CD14-positive monocyte (primary cell): ENCODE data around the gene CARNS1. TPM values are rescaled to one million over a fixed set of nuclear protein-coding genes. Genes with fewer than 3 reads are reported as not detected.
A peak's percentile ranks its signal among the peaks of the same experiment; 100 is the strongest.

Source experiments
- DNase-seq, 3 donors: peaks; one replicate each; pipeline ENCODE4 v3.0.0-alpha.2; 2011 to 2022
- H2AFZ ChIP-seq: 2 replicates; pipeline ENCODE4 v1.6.0; 2012; ENCODE audit warnings: mild to moderate bottlenecking, low read depth, low read length, inconsistent platforms; ENCODE audit not compliant: insufficient read depth, poor library complexity, severe bottlenecking
- H3K27ac ChIP-seq, 2 donors: 1 replicate in 1 of 2; 2 replicates in 1 of 2; pipeline ENCODE4 v1.5.1; 2012 to 2013; ENCODE audit warnings: low read length in 2 of 2, control low read depth in 1 of 2, inconsistent platforms in 1 of 2, low read depth in 1 of 2, mild to moderate bottlenecking in 1 of 2
- H3K27me3 ChIP-seq, 2 donors: one replicate each; pipeline versions ENCODE4 v1.6.0 to v1.6.1; 2011 to 2013; ENCODE audit warnings: low read length in 2 of 2; ENCODE audit not compliant: control insufficient read depth in 2 of 2, insufficient read depth in 2 of 2
- H3K36me3 ChIP-seq, 2 donors: replicated peaks in 1 of 2; 1 replicate in 1 of 2; 2 replicates in 1 of 2; pipeline versions ENCODE4 v1.5.1 to v1.6.1; 2012 to 2013; ENCODE audit warnings: low read length in 2 of 2, control low read depth in 1 of 2, inconsistent platforms in 1 of 2, mild to moderate bottlenecking in 1 of 2; ENCODE audit not compliant: insufficient read depth in 2 of 2, control insufficient read depth in 1 of 2
- H3K4me1 ChIP-seq, 2 donors: 1 replicate in 1 of 2; 2 replicates in 1 of 2; pipeline versions ENCODE4 v1.5.1 to v1.6.1; 2012 to 2013; ENCODE audit warnings: low read length in 2 of 2, control low read depth in 1 of 2, inconsistent platforms in 1 of 2, mild to moderate bottlenecking in 1 of 2, moderate library complexity in 1 of 2; ENCODE audit not compliant: insufficient read depth in 2 of 2, control insufficient read depth in 1 of 2
- H3K4me2 ChIP-seq: replicated peaks from 2 replicates; pipeline ENCODE3; 2012; ENCODE audit warnings: low read length, moderate library complexity, mild to moderate bottlenecking; ENCODE audit not compliant: poor library complexity, severe bottlenecking; ENCODE audit errors: extremely low read depth
- H3K4me3 ChIP-seq, 3 experiments: fragments of 200-600 bp in 1 of 3; sonication (generic) in 1 of 3; replicated peaks in 1 of 3; 1 replicate in 2 of 3; 2 replicates in 1 of 3; pipeline ENCODE4 v1.5.1; 2011 to 2013; ENCODE audit warnings: low read length in 3 of 3, mild to moderate bottlenecking in 3 of 3, control low read depth in 2 of 3, low read depth in 2 of 3, inconsistent platforms in 1 of 3, moderate library complexity in 1 of 3
- H3K79me2 ChIP-seq: 2 replicates; pipeline ENCODE4 v1.6.0; 2012; ENCODE audit warnings: mild to moderate bottlenecking, control low read depth, inconsistent platforms, low read length, moderate library complexity; ENCODE audit not compliant: insufficient read depth
- H3K9ac ChIP-seq: 2 replicates; pipeline ENCODE4 v1.6.0; 2017; ENCODE audit warnings: low read length, mild to moderate bottlenecking; ENCODE audit not compliant: insufficient read depth, poor library complexity, severe bottlenecking
- H3K9me3 ChIP-seq, 2 donors: replicated peaks in 1 of 2; 1 replicate in 1 of 2; 2 replicates in 1 of 2; pipeline versions ENCODE4 v1.5.1 to v1.6.1; 2012 to 2013; ENCODE audit warnings: low read length in 2 of 2, control low read depth in 1 of 2; ENCODE audit not compliant: control insufficient read depth in 1 of 2, insufficient read depth in 1 of 2
- H4K20me1 ChIP-seq: 2 replicates; pipeline ENCODE4 v1.6.0; 2012; ENCODE audit warnings: mild to moderate bottlenecking, low read length, control low read depth, moderate library complexity; ENCODE audit not compliant: insufficient read depth
- H3K27ac Mint-ChIP-seq, 7 donors: one replicate each; pipeline ENCODE4 v1.8.0; 2020; ENCODE audit warnings: mild to moderate bottlenecking in 7 of 7, mixed read lengths in 7 of 7, moderate library complexity in 6 of 7, inconsistent platforms in 2 of 7
- H3K27me3 Mint-ChIP-seq, 3 donors: one replicate each; pipeline ENCODE4 v1.8.0; 2021 to 2022; ENCODE audit warnings: low read depth in 3 of 3, mild to moderate bottlenecking in 3 of 3, mixed read lengths in 3 of 3, moderate library complexity in 3 of 3, inconsistent platforms in 1 of 3
- H3K36me3 Mint-ChIP-seq, 2 donors: one replicate each; pipeline ENCODE4 v1.8.0; 2020; ENCODE audit warnings: mixed read lengths in 2 of 2, inconsistent platforms in 1 of 2, mild to moderate bottlenecking in 1 of 2
- H3K4me1 Mint-ChIP-seq: one replicate; pipeline ENCODE4 v1.8.0; 2020; ENCODE audit warnings: mild to moderate bottlenecking, mixed read lengths
- H3K4me3 Mint-ChIP-seq, 2 donors: one replicate each; pipeline ENCODE4 v1.8.0; 2020; ENCODE audit warnings: mild to moderate bottlenecking in 2 of 2, mixed read lengths in 2 of 2, moderate library complexity in 1 of 2
- H3K9me3 Mint-ChIP-seq, 7 donors: one replicate each; pipeline ENCODE4 v1.8.0; 2020 to 2022; ENCODE audit warnings: mixed read lengths in 7 of 7, mild to moderate bottlenecking in 6 of 7, moderate library complexity in 6 of 7, inconsistent platforms in 2 of 7
- CTCF ChIP-seq: fragments of 200-600 bp; IDR thresholded peaks from one replicate; pipeline ENCODE4 v1.8.0; 2022; ENCODE audit warnings: antibody characterized with exemption, mild to moderate bottlenecking
- whole genome bisulfite sequencing: methylation state at CpG from one replicate; pipeline ENCODE4 v1.1.5; 2013; ENCODE audit warnings: missing lambda C conversion rate; ENCODE audit not compliant: insufficient coverage; 5-methylcytosine and 5-hydroxymethylcytosine counted together
- intact Hi-C, 2 donors: fragments of 100-400 bp; cut with micrococcal nuclease; formaldehyde crosslinking; loops; one replicate each; pipeline versions ENCODE4 v1.15.0 to v1.15.1; 2023
- polyA plus RNA-seq, 3 donors: library from polyadenylated mRNA; depleted of rRNA in 1 of 3; unstranded in 2 of 3; stranded (reverse) in 1 of 3; fragments of 300-500 nt in 2 of 3; fragments of >200 nt in 1 of 3; fragmentation: Illumina TruSeq in 2 of 3; gene quantifications; 1 replicate in 2 of 3; 2 replicates in 1 of 3; pipeline ENCODE4 v1.2.3, GENCODE V29; 2012 to 2021

CARNS1 gene
- polyA plus RNA-seq, 3 donors = 0.09 TPM; not detected in 2

GRCh38 chr11:67450796-67451657, 35.5 kb downstream of the CARNS1 start:
- Mint-ChIP-seq H3K27me3 (peaks cover 0 to 2% (median 2%) of the 10 kb centered on the region in 3 donors), H3K4me3 (no peak overlapping the region), H3K4me1 (peaks cover 23% of the 10 kb centered on the region), H3K36me3 (no peaks in the 10 kb centered on the region), H3K9me3 (no peaks in the 10 kb centered on the region), H3K27ac (peak overlapping the region in 1 of 7 donors; percentile 63)
- no peak overlapping the region for H3K4me2 ChIP-seq
- H3K27me3 ChIP-seq = no peaks in the 10 kb centered on the region
- intact Hi-C loops = no loop called here
- H3K79me2 ChIP-seq = no peaks in the 10 kb centered on the region
- TF ChIP-seq CTCF = no peak
- no peaks in the 10 kb centered on the region for H3K9me3 ChIP-seq
- no peak overlapping the region for H3K27ac ChIP-seq
- no peaks in the 10 kb centered on the region for H4K20me1 ChIP-seq
- peaks cover 25 to 41% of the 10 kb centered on the region in 2 donors for H3K4me1 ChIP-seq
- H2AFZ ChIP-seq = no peak overlapping the region
- no peak for DNase-seq
- WGBS = 89% methylated on average over 19 of the region's 25 CpGs
- no peaks in the 10 kb centered on the region for H3K36me3 ChIP-seq
- H3K4me3 ChIP-seq = no peak overlapping the region
- no peak overlapping the region for H3K9ac ChIP-seq

- no peak for TF ChIP-seq CTCF
- WGBS = 96% methylated on average over 14 of the region's 14 CpGs
- Histone ChIP-seq H3K4me3 (no peak overlapping the region), H3K27ac (no peak overlapping the region), H3K79me2 (no peaks in the 10 kb centered on the region), H3K27me3 (no peaks in the 10 kb centered on the region), H3K9ac (no peak overlapping the region), H3K4me1 (peaks cover 25 to 41% of the 10 kb centered on the region in 2 donors), H3K9me3 (no peaks in the 10 kb centered on the region), H3K4me2 (no peak overlapping the region), H2AFZ (no peak overlapping the region), H4K20me1 (no peaks in the 10 kb centered on the region), H3K36me3 (no peaks in the 10 kb centered on the region)
- intact Hi-C loops = no loop called here
- peaks cover 0 to 2% (median under 1%) of the 10 kb centered on the region in 3 donors for H3K27me3 Mint-ChIP-seq
- no peak overlapping the region for H3K27ac Mint-ChIP-seq
- peaks cover 23% of the 10 kb centered on the region for H3K4me1 Mint-ChIP-seq
- no peaks in the 10 kb centered on the region for H3K9me3 Mint-ChIP-seq
- no peaks in the 10 kb centered on the region for H3K36me3 Mint-ChIP-seq
- no peak overlapping the region for H3K4me3 Mint-ChIP-seq
- no peak for DNase-seq
Observed at GRCh38 chr11:67451658-67451976, 36.1 kb downstream of the CARNS1 start.
